Osteoblast (primary cell): ENCODE results near the gene AOPEP. TPM values are rescaled to one million over a fixed set of nuclear protein-coding genes. Genes with fewer than 3 reads are reported as not detected.

ENCODE experiments used
- DNase-seq: peaks from one replicate; pipeline ENCODE4 v3.0.0; 2011; ENCODE audit warnings: low spot score, mixed read lengths; ENCODE audit not compliant: insufficient read length; ENCODE audit errors: missing footprints
- H2AFZ ChIP-seq: 2 replicates; pipeline ENCODE4 v1.6.0; 2011; ENCODE audit warnings: mild to moderate bottlenecking, low read length
- H3K27ac ChIP-seq: 2 replicates; pipeline ENCODE4 v1.5.1; 2011; ENCODE audit warnings: mild to moderate bottlenecking, low read depth, low read length, moderate library complexity
- H3K27me3 ChIP-seq: 2 replicates; pipeline ENCODE4 v1.6.0; 2012; ENCODE audit warnings: mild to moderate bottlenecking, control low read depth, inconsistent platforms, low read length, moderate library complexity; ENCODE audit not compliant: insufficient read depth
- H3K36me3 ChIP-seq: 2 replicates; pipeline ENCODE4 v1.5.1; 2011; ENCODE audit warnings: mild to moderate bottlenecking, low read length, control low read depth, moderate library complexity; ENCODE audit not compliant: insufficient read depth
- H3K4me1 ChIP-seq: 2 replicates; pipeline ENCODE4 v1.5.1; 2011; ENCODE audit warnings: mild to moderate bottlenecking, low read length, control low read depth, moderate library complexity; ENCODE audit not compliant: insufficient read depth
- H3K4me2 ChIP-seq: 2 replicates; pipeline ENCODE4 v1.6.0; 2011; ENCODE audit warnings: mild to moderate bottlenecking, low read length; ENCODE audit not compliant: insufficient read depth
- H3K4me3 ChIP-seq: fragments of 200-600 bp; sonication (generic); 3 replicates; pipeline ENCODE4 v1.5.1; 2012; ENCODE audit warnings: mild to moderate bottlenecking, low read length, inconsistent platforms; ENCODE audit not compliant: insufficient read depth
- H3K79me2 ChIP-seq: 2 replicates; pipeline ENCODE4 v1.6.0; 2012; ENCODE audit warnings: mild to moderate bottlenecking, low read length, control low read depth, inconsistent platforms; ENCODE audit not compliant: insufficient read depth
- H3K9me3 ChIP-seq: 2 replicates; pipeline ENCODE4 v1.5.1; 2011; ENCODE audit warnings: low read depth, low read length, control low read depth
- H4K20me1 ChIP-seq: 2 replicates; pipeline ENCODE4 v1.6.0; 2012; ENCODE audit warnings: mild to moderate bottlenecking, low read length, control low read depth; ENCODE audit not compliant: insufficient read depth
- total RNA-seq: library from RNA; depleted of rRNA; stranded (reverse); fragments of >200 nt; gene quantifications from 2 replicates; pipeline ENCODE4 v1.2.3, GENCODE V29; 2012
- TF ChIP-seq, protein P1 (sequence below): IDR thresholded peaks from 2 replicates; pipeline ENCODE4 v1.5.1; 2011; ENCODE audit warnings: mild to moderate bottlenecking, low read depth, low read length, moderate library complexity; ENCODE audit errors: extremely low read depth

Gene AOPEP
- total RNA-seq, 1 donor: 131 TPM

GRCh38 chr9:94746541-94747370 lies 20.3 kb downstream of the AOPEP start:
- Histone ChIP-seq H3K4me2 (no peak overlapping the region), H3K4me3 (no peak overlapping the region)
- DNase-seq: no peak

DNA sequence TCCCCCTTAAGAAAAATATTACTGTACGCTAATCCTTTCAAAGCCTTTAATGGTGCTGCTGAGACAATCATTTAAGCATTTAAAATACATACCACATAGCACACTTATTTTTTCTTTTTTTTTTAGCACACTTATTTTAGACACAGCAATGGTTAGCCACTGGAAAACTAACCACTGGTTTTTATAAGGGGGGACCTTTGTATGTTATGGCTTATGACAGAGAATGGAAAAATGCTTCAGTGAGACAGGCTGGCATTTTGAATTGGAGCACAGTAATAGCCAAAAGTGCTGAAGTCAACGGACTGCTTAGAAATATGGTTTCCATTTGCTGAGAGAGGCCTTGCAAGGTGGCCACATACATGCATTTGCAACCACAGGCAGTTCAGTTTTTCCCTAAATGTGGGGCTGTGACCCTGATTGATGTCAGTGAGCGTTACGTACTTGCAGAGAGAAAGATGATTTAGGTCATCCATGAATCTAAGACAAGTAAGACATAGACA lies 28.5 kb downstream of the AOPEP start:
- H3K9me3 ChIP-seq: peaks cover under 1% of the 10 kb centered on the region
- H3K4me3 ChIP-seq: no peak overlapping the region
- TF ChIP-seq, protein P1, sequence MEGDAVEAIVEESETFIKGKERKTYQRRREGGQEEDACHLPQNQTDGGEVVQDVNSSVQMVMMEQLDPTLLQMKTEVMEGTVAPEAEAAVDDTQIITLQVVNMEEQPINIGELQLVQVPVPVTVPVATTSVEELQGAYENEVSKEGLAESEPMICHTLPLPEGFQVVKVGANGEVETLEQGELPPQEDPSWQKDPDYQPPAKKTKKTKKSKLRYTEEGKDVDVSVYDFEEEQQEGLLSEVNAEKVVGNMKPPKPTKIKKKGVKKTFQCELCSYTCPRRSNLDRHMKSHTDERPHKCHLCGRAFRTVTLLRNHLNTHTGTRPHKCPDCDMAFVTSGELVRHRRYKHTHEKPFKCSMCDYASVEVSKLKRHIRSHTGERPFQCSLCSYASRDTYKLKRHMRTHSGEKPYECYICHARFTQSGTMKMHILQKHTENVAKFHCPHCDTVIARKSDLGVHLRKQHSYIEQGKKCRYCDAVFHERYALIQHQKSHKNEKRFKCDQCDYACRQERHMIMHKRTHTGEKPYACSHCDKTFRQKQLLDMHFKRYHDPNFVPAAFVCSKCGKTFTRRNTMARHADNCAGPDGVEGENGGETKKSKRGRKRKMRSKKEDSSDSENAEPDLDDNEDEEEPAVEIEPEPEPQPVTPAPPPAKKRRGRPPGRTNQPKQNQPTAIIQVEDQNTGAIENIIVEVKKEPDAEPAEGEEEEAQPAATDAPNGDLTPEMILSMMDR: no peak
- no peak overlapping the region for H3K27ac ChIP-seq
- peaks cover 7% of the 10 kb centered on the region for H3K36me3 ChIP-seq
- no peak overlapping the region for H2AFZ ChIP-seq
- no peaks in the 10 kb centered on the region for H3K27me3 ChIP-seq
- H3K4me1 ChIP-seq: peaks cover 16% of the 10 kb centered on the region
- H3K79me2 ChIP-seq: peaks cover 11% of the 10 kb centered on the region
- no peak for DNase-seq
- no peaks in the 10 kb centered on the region for H4K20me1 ChIP-seq
- H3K4me2 ChIP-seq: peak overlapping the region; percentile 24

More at GRCh38 chr9:94746541-94747370, 20.3 kb downstream of the AOPEP start:
- no peaks in the 10 kb centered on the region for H3K36me3 ChIP-seq
- H3K79me2 ChIP-seq: peaks cover 5% of the 10 kb centered on the region
- no peak overlapping the region for H2AFZ ChIP-seq
- no peak overlapping the region for H3K27ac ChIP-seq
- H3K9me3 ChIP-seq: peaks cover 2% of the 10 kb centered on the region
- peaks cover 3% of the 10 kb centered on the region for H3K4me1 ChIP-seq
- TF ChIP-seq, protein P1: no peak
- H3K27me3 ChIP-seq: no peaks in the 10 kb centered on the region
- no peaks in the 10 kb centered on the region for H4K20me1 ChIP-seq

GRCh38 chr9:94757158-94757557 lies 30.7 kb downstream of the AOPEP start:
- Histone ChIP-seq H2AFZ (no peak overlapping the region), H3K4me2 (peak overlapping the region; percentile 5), H3K27ac (peak overlapping the region; percentile 60), H3K36me3 (peaks cover 17% of the 10 kb centered on the region), H3K79me2 (peaks cover 22% of the 10 kb centered on the region), H4K20me1 (no peaks in the 10 kb centered on the region), H3K4me3 (no peak overlapping the region), H3K4me1 (peaks cover 16% of the 10 kb centered on the region), H3K27me3 (no peaks in the 10 kb centered on the region), H3K9me3 (no peaks in the 10 kb centered on the region)
- DNase-seq: peak; percentile 88
- TF ChIP-seq, protein P1: no peak

- Histone ChIP-seq H3K27ac (peak overlapping the region; percentile 60), H3K4me2 (no peak overlapping the region), H3K79me2 (peaks cover 22% of the 10 kb centered on the region), H3K27me3 (no peaks in the 10 kb centered on the region), H4K20me1 (no peaks in the 10 kb centered on the region), H3K9me3 (no peaks in the 10 kb centered on the region), H3K4me3 (no peak overlapping the region), H3K36me3 (peaks cover 17% of the 10 kb centered on the region), H2AFZ (no peak overlapping the region), H3K4me1 (peaks cover 16% of the 10 kb centered on the region)
- TF ChIP-seq, protein P1: no peak
- DNase-seq: peak; percentile 26
These were observed 31.5 kb downstream of the AOPEP start for GRCh38 chr9:94758031-94758430.
